SK-N-MC (cell line): ENCODE data around the gene TCHP.

Experiments used
- EZH2 ChIP-seq: fragments of 200-600 bp; sonication (generic); IDR thresholded peaks from one replicate; pipeline ENCODE4 v1.6.1; 2017; ENCODE audit warnings: antibody characterized with exemption
- FOXP2 ChIP-seq: optimal IDR thresholded peaks from 2 replicates; pipeline ENCODE3; 2011; ENCODE audit warnings: mild to moderate bottlenecking, moderate library complexity; ENCODE audit not compliant: insufficient read depth; ENCODE audit errors: extremely low read length, control extremely low read depth
- POLR2AphosphoS5 ChIP-seq: IDR thresholded peaks from 2 replicates; pipeline ENCODE4 v1.6.1; 2012; ENCODE audit warnings: mild to moderate bottlenecking, low read depth, low read length, borderline replicate concordance

DNA sequence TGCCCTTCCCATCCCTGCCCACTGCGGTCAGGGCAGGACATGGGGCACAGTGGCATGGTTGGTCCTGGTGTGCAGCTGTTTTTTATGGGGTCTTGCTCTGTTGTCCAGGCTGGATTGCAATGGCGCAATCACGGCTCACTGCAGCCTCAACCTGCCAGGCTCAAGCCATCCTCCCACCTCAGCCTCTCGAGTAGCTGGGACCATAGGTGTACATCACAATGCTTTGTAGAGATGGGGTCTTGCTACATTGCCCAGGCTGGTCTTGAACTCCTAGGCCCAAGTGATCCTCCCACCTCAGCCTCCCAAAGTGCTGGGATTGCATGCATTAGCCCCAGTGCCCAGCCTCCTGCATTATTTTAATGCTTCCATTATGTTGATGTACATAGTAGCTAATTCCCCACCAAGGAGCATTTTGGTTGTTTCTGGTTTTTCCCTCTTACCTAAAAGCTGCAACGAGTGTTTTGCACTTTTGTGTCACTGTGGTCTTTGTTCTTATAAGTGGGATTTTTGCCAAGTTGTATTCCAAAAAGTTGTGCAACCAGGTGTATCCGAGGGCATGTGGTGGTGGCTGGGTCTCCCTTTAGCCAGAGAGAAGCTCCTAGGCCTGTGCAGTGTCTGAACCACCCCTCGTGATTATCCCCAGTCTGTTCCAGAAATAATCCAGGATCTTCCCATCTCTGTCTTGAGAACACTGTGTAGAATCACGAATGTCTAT, 10.3 kb downstream of the TCHP start:
- no peak for TF ChIP-seq EZH2
- TF ChIP-seq FOXP2 = no peak
- TF ChIP-seq POLR2AphosphoS5 = no peak
